Posterior cingulate gyrus (tissue), 11 donors: ENCODE data around the gene NR3C2.

Experiments used
- DNase-seq, 10 donors: peaks; one replicate each; pipeline versions ENCODE4 v3.0.0 to v3.0.0-alpha.2; 2020 to 2021; ENCODE audit warnings: mixed read lengths in 3 of 10
- intact Hi-C: fragments of 100-400 bp; cut with DNase I; formaldehyde crosslinking; loops from one replicate; pipeline ENCODE4 v1.15.1; 2023

The NR3C2 gene

GRCh38 chr4:148376151-148376550 is 66.1 kb downstream of the NR3C2 start:
- intact Hi-C loops, result no loop called here
- DNase-seq, result no peak

DNA sequence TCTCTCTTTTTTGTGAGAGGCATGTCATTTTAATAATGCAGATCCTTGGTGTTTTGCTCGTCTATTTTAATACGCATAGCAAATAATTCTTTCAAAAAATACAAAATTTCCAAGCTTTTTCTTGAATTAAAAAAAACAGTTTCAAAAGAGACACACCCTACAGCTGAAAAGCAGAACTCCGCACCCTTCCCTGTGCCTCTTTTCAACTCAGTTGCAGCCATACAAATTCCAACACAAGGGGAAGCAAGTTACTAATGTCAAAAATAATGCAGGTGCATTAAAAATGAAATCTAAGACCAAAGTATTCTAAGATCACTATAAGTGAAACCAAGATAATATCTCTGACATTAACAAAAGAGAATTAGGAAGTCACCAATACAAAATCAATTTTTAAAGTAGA is 66.6 kb downstream of the NR3C2 start:
- intact Hi-C loops, result no loop called here
- no peak for DNase-seq

DNA sequence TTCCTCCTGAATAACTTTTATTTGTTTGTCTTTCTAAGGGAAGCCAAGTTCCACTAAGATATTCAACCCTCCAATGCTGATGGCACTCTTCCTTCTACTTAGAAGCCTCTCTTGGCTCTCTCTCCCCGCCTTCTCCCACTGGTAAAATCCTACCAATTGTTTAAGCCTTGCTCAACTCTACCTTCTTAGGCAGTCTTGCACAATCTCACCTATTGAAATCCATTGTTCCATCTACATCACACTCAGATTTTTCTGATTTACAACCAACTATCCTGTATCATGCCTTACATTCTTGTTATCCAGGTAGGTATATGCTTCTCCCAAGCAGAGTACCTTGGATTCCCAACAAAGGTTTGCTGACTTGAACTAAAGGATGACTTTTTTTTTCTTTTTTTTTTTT is 69.1 kb downstream of the NR3C2 start:
- intact Hi-C loops, result no loop called here
- DNase-seq, result no peak

GRCh38 chr4:148369919-148370318 is 72.3 kb downstream of the NR3C2 start:
- DNase-seq, result no peak
- intact Hi-C loops, result no loop called here

DNA sequence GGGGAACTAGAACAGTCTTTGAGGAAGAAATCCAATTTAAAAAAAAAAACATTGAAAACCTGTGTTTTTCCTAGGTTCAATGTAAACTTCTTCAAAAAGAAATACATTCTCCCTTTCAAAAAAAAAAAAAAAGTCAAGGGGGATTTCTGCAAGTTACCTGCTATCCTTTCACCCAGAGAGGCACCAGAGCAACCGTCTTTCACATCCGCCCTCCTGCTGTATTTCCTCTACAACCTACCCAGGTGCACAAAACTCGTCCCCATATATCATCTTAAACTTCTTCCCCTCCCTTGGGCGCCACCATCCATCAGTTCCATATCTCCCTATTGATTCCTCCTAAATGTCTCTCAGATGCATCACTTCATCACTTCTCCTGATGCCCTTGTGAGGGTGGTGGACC is 74.5 kb downstream of the NR3C2 start:
- no peak for DNase-seq
- intact Hi-C loops, result no loop called here

GRCh38 chr4:148366251-148366650 is 76.0 kb downstream of the NR3C2 start:
- no peak for DNase-seq
- intact Hi-C loops, result no loop called here

- intact Hi-C loops, result no loop called here
- no peak for DNase-seq
Measured at GRCh38 chr4:148364525-148364924, 77.7 kb downstream of the NR3C2 start.

GRCh38 chr4:148359769-148360168 is 82.4 kb downstream of the NR3C2 start:
- intact Hi-C loops, result no loop called here
- DNase-seq, result no peak

DNA sequence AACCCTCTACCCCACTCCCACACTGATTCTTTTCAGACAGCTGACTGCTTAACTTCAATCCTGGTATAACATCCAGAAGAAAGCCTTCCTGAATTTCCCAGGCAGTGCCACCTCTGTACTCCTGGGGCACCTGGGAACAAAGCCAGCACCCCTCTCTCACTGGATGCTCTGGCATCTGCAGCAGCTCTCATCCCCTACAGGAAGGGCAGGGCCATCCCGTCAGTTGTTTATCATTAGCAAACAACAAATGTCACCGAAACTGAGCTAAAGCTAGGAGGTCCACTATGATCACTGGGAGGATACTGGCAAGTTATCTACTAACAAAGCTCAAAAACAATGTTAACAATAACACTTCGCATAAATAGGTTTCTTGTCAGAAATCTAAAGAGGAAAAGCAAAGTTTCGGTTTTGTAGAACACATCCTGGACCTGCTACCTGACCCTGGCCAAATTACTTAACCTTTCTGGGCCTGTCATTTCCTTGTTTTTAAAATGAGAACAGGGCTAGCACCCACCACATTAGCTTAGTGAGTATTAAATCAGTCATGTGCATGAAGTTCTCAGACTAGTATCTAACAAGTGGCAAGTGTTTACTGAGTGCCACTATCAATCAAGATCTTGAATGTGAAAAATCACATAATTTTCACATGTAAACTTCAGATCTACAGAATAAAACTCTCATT is 86.6 kb downstream of the NR3C2 start:
- intact Hi-C loops, result no loop called here
- no peak for DNase-seq

DNA sequence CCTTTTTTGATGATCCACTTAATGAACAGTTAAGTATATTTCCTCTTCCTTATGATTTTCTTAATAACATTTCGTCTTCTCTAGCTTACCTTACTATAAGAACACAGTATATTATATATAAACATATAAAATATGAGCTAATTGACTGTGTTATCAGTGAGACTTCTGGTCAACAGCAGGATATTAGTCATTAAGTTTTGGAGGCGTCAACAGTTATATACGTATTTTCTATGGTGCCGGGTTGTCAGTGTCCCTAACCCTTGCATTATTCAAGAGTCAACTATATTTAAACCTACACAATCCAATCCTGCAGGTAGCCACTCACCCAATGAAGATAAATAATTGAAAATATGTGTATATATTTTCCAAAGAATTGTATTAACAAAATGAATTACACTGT is 88.0 kb downstream of the NR3C2 start:
- intact Hi-C loops, result no loop called here
- no peak for DNase-seq

- DNase-seq, result no peak
- intact Hi-C loops, result no loop called here
Measured at GRCh38 chr4:148353571-148353970, 88.6 kb downstream of the NR3C2 start.

- intact Hi-C loops, result no loop called here
- DNase-seq, result no peak
Measured at GRCh38 chr4:148349153-148349552, 93.1 kb downstream of the NR3C2 start.

GRCh38 chr4:148346657-148347056 is 95.6 kb downstream of the NR3C2 start:
- intact Hi-C loops, result no loop called here

DNA sequence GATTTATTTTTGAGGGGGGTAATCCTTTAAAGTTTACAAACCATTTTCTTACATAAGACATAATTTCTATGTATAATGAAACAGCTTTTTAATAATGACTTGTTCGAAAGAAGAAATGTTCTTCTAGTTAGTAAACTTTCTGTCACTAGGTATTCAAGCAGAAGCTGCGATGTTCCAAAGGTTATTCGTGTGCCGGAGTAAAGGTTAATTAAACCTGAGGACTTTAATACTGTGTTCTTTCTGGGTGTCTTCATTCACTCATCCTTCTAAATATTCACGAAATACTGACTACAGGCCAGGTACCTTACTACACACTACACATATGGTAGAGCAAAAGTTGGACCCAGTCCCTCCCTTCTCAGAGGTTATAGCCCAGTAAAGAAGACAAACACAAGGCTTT is 96.7 kb downstream of the NR3C2 start:
- intact Hi-C loops, result no loop called here
- DNase-seq, result no peak

More at GRCh38 chr4:148346657-148347056, 95.6 kb downstream of the NR3C2 start:
- no peak for DNase-seq

- intact Hi-C loops, result no loop called here
- DNase-seq, result no peak
Measured at GRCh38 chr4:148344941-148345340, 97.3 kb downstream of the NR3C2 start.

GRCh38 chr4:148344352-148344751 is 97.9 kb downstream of the NR3C2 start:
- DNase-seq, result no peak
- intact Hi-C loops, result no loop called here

DNA sequence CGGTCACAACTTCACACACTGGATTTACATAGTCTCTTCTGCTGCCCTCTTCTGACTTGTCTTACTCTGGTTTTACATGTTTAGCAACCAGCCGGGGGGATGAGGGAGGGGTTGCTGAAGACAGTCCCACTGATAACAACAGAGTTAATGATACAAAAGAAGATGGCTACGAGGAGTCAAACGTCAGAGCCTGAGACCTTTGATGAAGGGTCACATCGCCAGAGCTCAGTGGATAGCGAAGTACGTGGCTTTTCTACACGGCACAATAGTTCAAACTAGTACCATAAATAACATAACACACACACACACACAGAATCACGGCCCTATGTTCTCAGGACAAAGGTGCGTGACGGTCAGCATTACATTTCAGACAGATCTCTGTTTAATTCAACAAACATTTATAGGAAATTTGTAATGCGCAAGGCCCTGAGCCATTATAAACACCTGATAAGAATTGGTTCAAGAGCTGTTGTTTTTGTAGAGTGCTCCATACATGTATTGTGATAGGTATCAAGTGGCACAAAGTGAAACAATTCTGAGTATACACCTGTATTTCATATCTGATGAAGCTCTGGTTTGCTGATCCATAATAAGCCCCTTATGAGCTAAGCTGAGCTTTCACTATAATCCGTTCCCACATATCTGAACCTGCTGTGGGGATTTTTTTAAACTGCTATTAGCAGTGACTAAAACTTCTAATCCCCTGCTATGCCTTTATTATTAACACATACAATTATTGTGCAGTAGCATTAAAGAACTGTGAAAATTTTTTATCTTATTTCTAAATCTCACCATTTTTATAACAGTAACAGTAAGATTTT is 100.0 kb downstream of the NR3C2 start:
- intact Hi-C loops, result no loop called here
- no peak for DNase-seq

GRCh38 chr4:148335133-148335532 is 107.1 kb downstream of the NR3C2 start:
- intact Hi-C loops, result no loop called here

DNA sequence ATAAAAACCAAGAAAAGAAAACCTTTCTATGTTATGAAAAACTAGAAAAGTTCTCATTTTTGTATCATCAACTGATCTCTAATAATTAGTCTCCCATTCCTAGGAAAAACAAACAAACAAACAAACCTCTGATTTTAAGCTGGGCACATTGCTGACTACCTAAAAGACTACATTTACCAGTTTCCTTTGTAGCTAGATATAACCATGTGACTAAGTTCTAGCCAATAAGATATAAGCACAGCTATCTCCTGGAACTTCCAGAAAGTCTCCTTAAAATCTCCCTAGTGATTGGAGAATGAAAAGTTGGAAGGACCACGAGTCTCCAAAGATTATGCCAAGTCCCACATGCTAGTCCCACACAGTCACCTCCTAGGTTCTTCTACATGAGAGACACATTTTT is 108.9 kb downstream of the NR3C2 start:
- DNase-seq, result no peak
- intact Hi-C loops, result no loop called here

More at GRCh38 chr4:148335133-148335532, 107.1 kb downstream of the NR3C2 start:
- DNase-seq, result no peak

DNA sequence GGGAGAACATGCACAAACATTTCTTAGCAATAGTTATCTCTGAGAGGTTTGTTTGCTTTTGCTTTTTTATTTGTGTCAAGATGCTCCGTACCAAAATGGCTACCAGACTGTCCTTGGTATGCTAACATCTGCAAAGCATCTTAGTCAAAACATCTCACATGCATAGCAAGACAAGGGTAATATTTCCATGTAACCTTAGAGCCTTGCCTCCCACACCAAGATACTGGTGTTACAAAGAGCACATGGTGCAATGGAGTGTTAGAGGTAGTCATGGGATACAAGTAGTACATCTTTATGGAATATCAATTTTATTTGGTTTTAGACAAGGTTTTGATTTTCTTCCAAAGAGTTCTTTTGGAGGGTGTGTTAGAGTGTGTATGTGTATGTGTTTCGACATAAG is 109.7 kb downstream of the NR3C2 start:
- intact Hi-C loops, result no loop called here
- DNase-seq, result no peak

- intact Hi-C loops, result no loop called here
- no peak for DNase-seq
Measured at GRCh38 chr4:148330724-148331123, 111.5 kb downstream of the NR3C2 start.

- intact Hi-C loops, result no loop called here
- DNase-seq, result no peak
Measured at GRCh38 chr4:148330161-148330560, 112.1 kb downstream of the NR3C2 start.
